ENCODE measurements around the gene NADSYN1.

Gene NADSYN1

GRCh38 chr11:71431271-71431670 lies 21.7 kb upstream of the NADSYN1 start:
- TF ChIP-seq FOXM1 (IDR thresholded peaks at IDR 0.05; ENCODE audit: borderline replicate concordance, low read depth): no peak
- no peak for TF ChIP-seq YY1 (IDR thresholded peaks at IDR 0.05; ENCODE audit: low read depth)
- TF ChIP-seq NFIC (IDR thresholded peaks at IDR 0.05): no peak
- TF ChIP-seq, protein P1, sequence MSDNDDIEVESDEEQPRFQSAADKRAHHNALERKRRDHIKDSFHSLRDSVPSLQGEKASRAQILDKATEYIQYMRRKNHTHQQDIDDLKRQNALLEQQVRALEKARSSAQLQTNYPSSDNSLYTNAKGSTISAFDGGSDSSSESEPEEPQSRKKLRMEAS (IDR thresholded peaks at IDR 0.05): no peak
- TF ChIP-seq, protein P2, sequence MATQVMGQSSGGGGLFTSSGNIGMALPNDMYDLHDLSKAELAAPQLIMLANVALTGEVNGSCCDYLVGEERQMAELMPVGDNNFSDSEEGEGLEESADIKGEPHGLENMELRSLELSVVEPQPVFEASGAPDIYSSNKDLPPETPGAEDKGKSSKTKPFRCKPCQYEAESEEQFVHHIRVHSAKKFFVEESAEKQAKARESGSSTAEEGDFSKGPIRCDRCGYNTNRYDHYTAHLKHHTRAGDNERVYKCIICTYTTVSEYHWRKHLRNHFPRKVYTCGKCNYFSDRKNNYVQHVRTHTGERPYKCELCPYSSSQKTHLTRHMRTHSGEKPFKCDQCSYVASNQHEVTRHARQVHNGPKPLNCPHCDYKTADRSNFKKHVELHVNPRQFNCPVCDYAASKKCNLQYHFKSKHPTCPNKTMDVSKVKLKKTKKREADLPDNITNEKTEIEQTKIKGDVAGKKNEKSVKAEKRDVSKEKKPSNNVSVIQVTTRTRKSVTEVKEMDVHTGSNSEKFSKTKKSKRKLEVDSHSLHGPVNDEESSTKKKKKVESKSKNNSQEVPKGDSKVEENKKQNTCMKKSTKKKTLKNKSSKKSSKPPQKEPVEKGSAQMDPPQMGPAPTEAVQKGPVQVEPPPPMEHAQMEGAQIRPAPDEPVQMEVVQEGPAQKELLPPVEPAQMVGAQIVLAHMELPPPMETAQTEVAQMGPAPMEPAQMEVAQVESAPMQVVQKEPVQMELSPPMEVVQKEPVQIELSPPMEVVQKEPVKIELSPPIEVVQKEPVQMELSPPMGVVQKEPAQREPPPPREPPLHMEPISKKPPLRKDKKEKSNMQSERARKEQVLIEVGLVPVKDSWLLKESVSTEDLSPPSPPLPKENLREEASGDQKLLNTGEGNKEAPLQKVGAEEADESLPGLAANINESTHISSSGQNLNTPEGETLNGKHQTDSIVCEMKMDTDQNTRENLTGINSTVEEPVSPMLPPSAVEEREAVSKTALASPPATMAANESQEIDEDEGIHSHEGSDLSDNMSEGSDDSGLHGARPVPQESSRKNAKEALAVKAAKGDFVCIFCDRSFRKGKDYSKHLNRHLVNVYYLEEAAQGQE (IDR thresholded peaks at IDR 0.05; ENCODE audit: low read depth): no peak
- TF ChIP-seq, protein P3, sequence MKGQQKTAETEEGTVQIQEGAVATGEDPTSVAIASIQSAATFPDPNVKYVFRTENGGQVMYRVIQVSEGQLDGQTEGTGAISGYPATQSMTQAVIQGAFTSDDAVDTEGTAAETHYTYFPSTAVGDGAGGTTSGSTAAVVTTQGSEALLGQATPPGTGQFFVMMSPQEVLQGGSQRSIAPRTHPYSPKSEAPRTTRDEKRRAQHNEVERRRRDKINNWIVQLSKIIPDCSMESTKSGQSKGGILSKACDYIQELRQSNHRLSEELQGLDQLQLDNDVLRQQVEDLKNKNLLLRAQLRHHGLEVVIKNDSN (IDR thresholded peaks at IDR 0.05): no peak
- no peak for TF ChIP-seq RAD21 (IDR thresholded peaks at IDR 0.05; ENCODE audit: low read depth)
- no peak for TF ChIP-seq TAF1 (IDR thresholded peaks at IDR 0.05; ENCODE audit: low read depth)
- TF ChIP-seq CEBPB (IDR thresholded peaks at IDR 0.05): no peak
- TF ChIP-seq TEAD4 (IDR thresholded peaks at IDR 0.05): no peak
- TF ChIP-seq ZBTB7A (IDR thresholded peaks at IDR 0.05; ENCODE audit: low read depth): no peak

DNA sequence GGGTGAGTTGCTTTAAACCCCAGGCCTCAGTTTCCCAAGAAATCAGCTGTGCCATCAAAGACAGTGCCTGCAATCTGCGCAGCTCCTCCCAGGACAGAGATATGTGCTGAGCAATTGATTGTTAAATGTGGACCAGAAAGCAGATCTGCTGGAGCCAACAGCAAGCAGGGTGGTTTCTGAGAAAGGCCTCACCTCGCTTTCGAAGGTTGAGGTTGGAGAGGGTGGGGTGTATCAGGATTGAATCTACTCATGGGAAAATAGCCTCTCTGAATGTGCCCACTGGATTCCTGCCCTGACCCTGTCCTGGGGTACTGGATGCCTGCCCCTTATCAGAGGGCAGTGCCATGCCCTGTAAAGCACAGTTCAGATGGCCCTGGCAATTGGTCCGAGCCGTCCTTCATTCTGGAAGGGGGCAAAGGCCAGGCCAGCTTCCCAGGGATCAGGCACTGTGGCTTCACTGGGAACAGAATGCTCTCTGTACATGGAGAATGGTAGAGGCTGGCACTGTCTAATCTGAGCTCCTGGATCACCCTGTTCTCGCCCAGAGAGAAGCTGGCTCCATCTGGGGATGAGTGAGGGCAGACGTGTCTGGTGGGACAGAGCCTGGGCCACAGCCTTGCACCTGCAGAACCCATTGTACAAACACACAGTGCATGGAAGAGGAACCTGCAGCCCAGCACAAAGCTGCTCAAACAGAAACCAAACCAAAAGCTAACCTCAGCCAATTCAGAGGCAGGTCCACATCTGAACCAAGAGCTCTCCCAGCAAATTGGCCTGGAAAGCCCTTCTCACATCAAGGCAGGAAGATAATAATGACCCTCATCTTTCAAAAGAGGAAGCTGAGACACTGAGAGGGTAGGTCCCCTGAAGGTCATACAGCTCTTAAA lies 20.0 kb upstream of the NADSYN1 start:
- TF ChIP-seq TEAD4 (IDR thresholded peaks at IDR 0.05): no peak
- TF ChIP-seq NFIC (IDR thresholded peaks at IDR 0.05): no peak
- TF ChIP-seq, protein P1 (IDR thresholded peaks at IDR 0.05): no peak
- no peak for TF ChIP-seq YY1 (IDR thresholded peaks at IDR 0.05; ENCODE audit: low read depth)
- no peak for TF ChIP-seq CREB1 (IDR thresholded peaks at IDR 0.05; ENCODE audit: low read depth)

GRCh38 chr11:71433648-71434450 lies 19.2 kb upstream of the NADSYN1 start:
- no peak for TF ChIP-seq CREB1 (IDR thresholded peaks at IDR 0.05; ENCODE audit: low read depth)
- TF ChIP-seq EGR1 (IDR thresholded peaks at IDR 0.05): no peak
- TF ChIP-seq CEBPB (IDR thresholded peaks at IDR 0.05): no peak
- no peak for TF ChIP-seq FOXM1 (IDR thresholded peaks at IDR 0.05; ENCODE audit: borderline replicate concordance, low read depth)
- no peak for TF ChIP-seq ZBTB7A (IDR thresholded peaks at IDR 0.05; ENCODE audit: low read depth)
- TF ChIP-seq EP300 (IDR thresholded peaks at IDR 0.05; ENCODE audit: borderline replicate concordance): no peak
- TF ChIP-seq, protein P1 (IDR thresholded peaks at IDR 0.05): no peak
- TF ChIP-seq YY1 (IDR thresholded peaks at IDR 0.05; ENCODE audit: low read depth): no peak
- no peak for TF ChIP-seq TAF1 (IDR thresholded peaks at IDR 0.05; ENCODE audit: low read depth)
- TF ChIP-seq, protein P3 (IDR thresholded peaks at IDR 0.05): no peak
- TF ChIP-seq NFIC (IDR thresholded peaks at IDR 0.05): no peak
- no peak for TF ChIP-seq TEAD4 (IDR thresholded peaks at IDR 0.05)
- no peak for TF ChIP-seq RAD21 (IDR thresholded peaks at IDR 0.05; ENCODE audit: low read depth)
- TF ChIP-seq TCF12 (IDR thresholded peaks at IDR 0.05; ENCODE audit: low read depth): no peak

DNA sequence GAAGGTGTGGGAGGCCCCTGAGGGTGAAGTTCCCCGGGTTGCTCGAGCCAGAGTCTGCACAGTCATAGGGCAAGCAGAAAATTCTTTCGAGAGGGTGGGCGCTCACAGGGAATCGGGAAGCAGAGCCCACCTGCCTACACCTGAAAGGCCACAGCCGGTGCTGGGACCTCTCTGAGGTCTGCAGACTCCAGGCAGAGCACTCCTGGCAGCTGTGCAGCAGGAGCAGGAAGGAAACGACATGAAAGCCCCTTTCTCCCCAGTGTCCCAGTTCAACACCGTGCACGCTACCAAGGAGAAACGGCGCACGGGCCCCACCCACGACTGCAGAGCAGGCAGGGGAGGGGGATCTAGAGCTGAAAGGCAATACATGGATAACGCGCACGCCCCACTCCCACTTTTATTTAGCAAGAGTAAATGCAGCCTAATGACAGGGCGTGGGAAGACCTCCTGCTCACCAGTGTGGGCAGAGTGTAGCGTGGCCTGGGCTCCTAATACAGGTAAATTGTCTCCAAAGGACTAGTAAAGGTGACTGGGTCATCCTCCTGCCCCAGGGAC lies 18.4 kb upstream of the NADSYN1 start:
- TF ChIP-seq, protein P2 (IDR thresholded peaks at IDR 0.05; ENCODE audit: low read depth): no peak
- TF ChIP-seq, protein P3 (IDR thresholded peaks at IDR 0.05): no peak
- TF ChIP-seq RAD21 (IDR thresholded peaks at IDR 0.05; ENCODE audit: low read depth): no peak
- TF ChIP-seq EGR1 (IDR thresholded peaks at IDR 0.05): no peak
- no peak for TF ChIP-seq YY1 (IDR thresholded peaks at IDR 0.05; ENCODE audit: low read depth)
- no peak for TF ChIP-seq TAF1 (IDR thresholded peaks at IDR 0.05; ENCODE audit: low read depth)
- no peak for TF ChIP-seq TEAD4 (IDR thresholded peaks at IDR 0.05)

Data from Ishikawa (cell line).